ENCODE data around the gene RIPK4.
"Not testable (repeated sequence)": the region's sequence is repeated elsewhere in the genome, so short reads cannot be mapped to it uniquely, and the experiment has no call there.

The RIPK4 gene

GRCh38 chr21:41711416-41712007 lies 55.3 kb downstream of the RIPK4 start:
- DNase-seq = no peak

GRCh38 chr21:41710823-41711160 lies 56.1 kb downstream of the RIPK4 start:
- no peak for DNase-seq

- DNase-seq = no peak
Observed at GRCh38 chr21:41709965-41710822, 56.7 kb downstream of the RIPK4 start.

GRCh38 chr21:41709166-41709565 lies 57.7 kb downstream of the RIPK4 start:
- DNase-seq = no peak

DNA sequence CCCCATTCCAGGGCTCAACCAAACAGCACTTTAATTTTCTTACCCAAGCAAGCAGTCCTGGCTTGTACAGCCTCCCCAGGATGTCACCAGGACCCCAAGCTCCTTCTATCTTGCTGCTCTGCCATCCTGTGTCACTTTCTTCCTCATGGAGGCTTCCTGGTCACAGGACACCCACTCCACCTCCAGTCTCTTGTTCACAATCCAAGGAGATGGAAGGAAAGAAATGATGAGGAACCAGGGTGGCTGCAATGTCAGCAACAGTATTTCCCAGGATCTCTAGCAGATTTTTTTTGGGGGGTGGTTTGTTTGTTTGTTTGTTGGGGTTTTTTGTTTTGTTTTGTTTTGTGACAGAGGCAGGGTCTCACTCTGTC lies 58.9 kb downstream of the RIPK4 start:
- no peak for DNase-seq

GRCh38 chr21:41707231-41707959 lies 59.5 kb downstream of the RIPK4 start:
- no peak for DNase-seq

DNA sequence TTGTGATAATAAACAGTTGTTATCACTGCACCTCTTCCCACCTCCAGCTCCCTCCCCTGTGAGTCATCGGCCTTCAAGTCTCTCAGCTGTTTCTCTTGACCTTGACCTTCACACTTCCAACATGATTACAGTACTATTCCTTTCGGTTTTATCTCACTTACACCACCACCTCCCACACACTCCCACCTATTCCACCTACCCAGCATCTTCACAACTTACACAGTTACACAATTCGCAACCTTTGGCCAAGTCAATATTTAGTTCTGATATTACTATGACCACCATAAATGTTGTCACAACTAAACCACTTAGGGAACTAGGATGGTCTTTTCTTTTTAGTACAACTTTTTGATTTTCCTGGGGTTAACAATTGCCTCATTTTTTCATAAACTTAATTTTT lies 60.2 kb downstream of the RIPK4 start:
- no peak for DNase-seq

DNA sequence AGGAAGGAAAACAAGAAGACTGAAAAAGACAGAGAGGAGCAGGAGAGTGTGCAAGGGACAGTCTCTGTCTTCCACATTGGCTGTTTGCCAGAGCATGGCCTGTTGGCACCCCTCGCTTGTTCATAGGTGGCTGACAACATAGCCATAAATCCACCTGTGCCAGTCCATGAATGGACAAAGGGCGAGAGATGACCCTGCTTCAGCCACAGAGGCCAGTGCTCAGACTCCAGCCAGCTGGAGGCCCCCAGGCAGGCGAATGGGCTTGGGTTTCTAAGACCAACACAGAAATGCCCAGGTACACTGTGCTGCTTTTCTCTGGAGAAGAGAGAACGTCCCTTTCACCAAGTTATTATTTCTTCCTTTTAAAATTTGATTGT lies 60.6 kb downstream of the RIPK4 start:
- DNase-seq = no peak

DNA sequence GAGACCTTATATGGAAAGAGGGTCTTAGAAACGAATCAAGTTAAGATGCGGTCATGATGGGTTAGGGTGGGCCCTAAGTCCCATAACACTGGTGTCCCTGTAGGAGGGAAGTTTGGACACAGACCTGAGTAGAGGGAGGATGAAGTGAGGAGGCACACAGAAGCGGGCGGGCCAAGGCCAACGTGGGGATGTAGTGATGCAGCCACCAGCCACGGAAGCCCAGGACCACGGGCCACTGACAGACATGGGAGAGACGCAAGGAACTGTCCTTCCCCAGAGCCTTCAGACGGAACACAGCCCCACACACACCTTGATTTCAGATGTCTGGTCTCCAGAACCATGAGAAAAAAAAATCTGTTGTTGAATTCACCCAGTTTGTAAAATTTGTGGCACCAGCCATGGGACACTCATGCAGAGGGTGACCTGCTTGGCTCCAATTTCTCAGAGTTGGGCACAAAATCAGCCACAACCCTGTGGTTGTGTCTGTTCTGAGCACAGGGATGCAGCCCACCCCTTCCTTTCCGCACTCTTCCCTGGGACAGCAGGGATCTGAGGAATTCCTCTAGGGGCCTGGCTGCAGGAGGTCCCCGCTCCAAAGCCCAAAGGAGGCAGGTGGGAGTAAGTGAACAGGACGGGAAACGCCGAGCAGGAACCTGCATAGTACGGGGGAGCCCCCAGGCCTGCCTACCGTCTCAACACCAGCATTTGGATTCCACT lies 61.1 kb downstream of the RIPK4 start:
- DNase-seq = no peak

DNA sequence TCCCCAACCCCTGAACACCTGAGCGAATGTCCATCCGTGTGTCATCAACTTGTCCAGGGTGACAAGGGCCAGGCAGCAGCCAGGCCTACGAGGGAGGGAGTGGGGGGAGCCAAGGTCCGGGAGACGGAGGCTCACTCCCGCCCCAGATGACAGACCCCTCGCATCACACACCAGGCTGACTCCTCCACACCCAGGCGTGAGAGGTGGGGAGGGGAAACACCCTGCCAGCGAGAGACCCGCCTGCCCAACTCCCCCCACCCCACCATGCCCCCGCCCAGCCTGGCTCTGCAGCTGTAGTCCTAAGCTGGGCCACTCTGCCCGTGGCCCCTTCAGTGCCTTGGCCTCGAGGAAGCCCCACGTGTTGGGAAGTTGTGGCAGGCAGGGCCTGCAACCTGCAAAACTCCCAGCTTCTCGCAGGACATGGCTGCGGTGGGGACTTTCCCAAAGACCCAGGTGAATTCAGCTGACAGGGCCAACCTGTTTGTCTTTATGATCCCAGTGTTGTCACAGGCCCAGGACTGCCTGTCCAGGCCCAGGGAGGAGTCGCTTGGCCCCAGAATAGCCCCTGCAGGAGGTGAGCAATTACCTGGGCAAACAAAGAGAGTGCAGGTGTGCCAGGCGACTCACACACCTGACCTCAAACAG lies 62.9 kb downstream of the RIPK4 start:
- no peak for DNase-seq

- DNase-seq = no peak
Observed at GRCh38 chr21:41701749-41702148, 65.1 kb downstream of the RIPK4 start.

DNA sequence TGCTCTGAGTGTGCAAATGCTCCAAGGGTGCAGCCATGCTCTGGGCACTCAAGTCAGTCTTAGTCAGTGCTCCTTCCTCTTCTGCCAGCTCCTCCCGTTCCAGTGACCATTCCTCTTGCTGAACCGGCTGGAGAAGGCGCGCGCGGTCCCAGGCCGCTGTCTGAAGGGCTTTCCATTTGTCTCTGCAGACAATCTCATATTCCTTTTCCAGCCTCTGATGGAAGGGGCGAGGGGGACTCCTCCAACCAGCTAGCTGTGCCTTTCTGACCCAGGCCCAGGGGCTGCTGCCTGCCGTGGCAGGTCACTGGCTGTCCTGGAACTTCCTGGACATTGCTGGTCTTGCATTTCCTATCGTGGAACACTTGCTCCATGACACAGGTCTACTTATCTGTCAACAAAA lies 67.5 kb downstream of the RIPK4 start:
- no peak for DNase-seq

DNA sequence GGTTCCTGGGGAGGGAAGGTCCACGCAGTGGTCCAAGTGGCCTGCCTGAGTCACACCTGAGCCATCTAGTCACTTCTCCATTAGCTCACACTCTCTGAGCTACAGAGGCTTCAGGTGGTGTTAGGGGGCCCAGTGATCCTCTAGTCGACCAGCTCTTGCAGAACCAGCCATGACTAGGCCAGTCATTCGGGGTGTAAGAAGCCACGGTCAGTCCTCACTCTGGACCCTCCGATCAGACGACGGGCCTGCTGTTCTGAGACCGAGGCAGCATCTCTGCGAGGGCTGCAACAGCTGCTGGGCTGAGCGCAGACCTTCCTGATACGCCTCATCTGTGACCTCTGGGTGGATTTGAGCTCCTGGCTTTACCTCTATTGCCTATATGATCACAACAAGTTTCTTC lies 68.8 kb downstream of the RIPK4 start:
- no peak for DNase-seq

GRCh38 chr21:41695513-41695912 lies 71.3 kb downstream of the RIPK4 start:
- DNase-seq = no peak

- not testable (repeated sequence) for DNase-seq
Observed at GRCh38 chr21:41694042-41694441, 72.8 kb downstream of the RIPK4 start.

DNA sequence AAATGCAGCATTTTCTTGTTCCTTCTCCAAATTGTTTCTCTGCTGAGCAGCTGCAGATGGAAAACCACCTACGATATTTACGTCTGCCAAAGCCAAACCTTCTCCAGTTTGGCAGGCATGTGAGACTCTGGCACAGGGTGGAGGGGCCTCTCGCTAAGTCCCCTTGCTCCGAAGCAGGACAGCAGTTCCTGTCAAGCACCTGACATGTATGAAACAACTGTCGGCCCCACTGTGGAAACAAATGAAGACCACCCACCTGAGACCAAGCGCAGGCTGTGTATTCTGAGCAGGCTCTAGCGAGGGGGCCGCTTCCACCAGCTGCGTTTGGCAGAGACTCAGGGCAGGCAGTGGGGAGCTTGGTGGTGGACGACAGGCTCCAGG lies 74.7 kb downstream of the RIPK4 start:
- no peak for DNase-seq

DNA sequence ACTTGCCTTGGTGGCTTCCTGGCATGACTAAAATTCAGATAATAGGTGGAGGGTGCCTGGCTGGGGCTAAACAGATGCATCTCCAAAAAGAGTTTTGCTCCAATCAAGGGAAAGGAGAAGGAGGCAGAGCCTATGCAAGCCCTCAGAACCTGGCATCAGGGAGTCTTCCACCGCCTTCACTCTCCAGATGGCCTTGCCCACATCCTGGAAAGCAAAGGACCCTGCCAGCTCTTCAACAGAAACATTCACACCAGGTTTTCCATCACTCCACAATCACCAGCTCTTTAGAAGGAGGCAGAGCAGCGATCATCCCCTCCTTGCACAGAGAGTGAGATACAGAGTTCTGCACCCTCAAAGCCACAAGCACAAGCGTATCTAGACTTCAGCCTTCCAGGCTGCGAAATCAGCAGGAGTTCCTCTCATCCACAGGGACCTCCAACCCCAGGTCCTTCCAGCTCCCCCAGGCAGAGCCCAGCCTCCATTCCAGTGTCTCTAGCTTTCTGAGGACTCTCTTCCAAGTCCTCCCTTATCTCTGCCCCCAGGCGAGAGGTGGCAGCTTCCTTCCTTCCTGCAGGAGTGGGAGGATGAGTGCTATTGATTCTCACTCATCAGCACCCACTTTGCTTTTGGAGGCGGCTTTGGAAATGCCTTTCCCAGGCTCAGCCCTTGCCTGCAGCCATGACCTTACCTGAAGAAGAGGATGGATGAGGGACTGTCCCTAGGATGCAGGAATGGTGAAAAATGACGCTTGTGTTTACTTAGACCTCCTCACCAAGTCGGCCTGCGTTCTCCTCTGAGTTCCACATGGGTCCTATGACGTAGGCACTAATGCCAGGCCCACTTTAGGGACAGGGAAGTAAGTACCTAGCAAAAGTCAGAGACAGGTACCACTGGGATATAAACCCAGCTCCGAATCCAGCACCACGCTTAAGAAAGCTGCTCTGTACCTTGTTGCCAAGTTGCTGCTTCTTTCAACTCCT lies 75.4 kb downstream of the RIPK4 start:
- DNase-seq = no peak

All from NCI-H2081 treated with DMSO at 0.1 percent for 48 hours (cell line).